Measurements from ENCODE around the gene FPGS. TPM values are rescaled to one million over a fixed set of nuclear protein-coding genes. Genes with fewer than 3 reads are reported as not detected.
A peak's percentile ranks its signal among the peaks of the same experiment; 100 is the strongest.
"Not testable (repeated sequence)": the region's sequence is repeated elsewhere in the genome, so short reads cannot be mapped to it uniquely, and the experiment has no call there.

FPGS gene
- total RNA-seq, 2 donors from 2014 or later = 43.9 to 47.0 TPM

GRCh38 chr9:127828262-127829031 lies 25.8 kb downstream of the FPGS start:
- Histone ChIP-seq H3K4me1 (peaks cover 0 to 72% of the 10 kb centered on the region in 2 donors), H3K36me3 (peaks cover 40% of the 10 kb centered on the region), H3K4me3 (peak overlapping the region; percentile 10 to 36), H3K27ac (peak overlapping the region; percentile 85 to 90), H3K27me3 (no peaks in the 10 kb centered on the region), H3K9me3 (no peaks in the 10 kb centered on the region)
- TF ChIP-seq CTCF (IDR thresholded peaks at IDR 0.05) = no peak
- DNase-seq (ENCODE audit: low spot score) = peak; percentile 97

DNA sequence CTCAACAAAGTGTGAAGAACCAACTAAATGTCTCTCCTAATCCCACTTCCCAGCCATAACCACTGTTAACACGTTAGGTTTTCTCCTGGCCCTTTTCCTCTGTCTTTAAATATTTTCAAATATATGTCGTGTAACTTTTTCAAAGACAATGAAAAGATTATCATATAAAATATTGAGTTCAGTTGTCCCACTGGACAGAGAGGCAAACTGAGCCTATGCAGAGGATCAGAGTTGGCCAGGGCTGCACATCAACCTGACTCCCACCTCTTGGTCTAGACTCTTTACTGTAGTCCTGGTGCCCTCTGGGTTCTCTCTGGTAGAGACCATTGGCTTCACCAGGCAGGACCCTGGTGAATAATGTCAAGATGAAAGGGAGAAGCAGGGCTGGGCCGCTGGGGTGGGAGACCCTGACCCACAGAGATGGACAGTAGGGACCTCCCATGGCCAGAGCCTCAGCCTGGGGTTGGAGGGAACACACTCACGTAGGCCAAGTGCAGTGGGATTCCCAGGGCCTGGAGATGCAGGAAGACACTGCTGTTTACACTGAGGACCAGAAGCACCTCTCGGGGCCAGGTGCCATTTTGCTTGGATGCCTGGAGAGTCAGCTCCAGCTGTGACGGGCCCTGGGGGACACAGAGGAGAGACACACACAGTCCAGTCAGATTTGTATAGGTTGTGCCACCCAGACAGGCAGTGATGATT lies 26.7 kb downstream of the FPGS start:
- no peak for DNase-seq (ENCODE audit: low spot score)
- TF ChIP-seq CTCF (IDR thresholded peaks at IDR 0.05) = no peak
- peak overlapping the region; percentile 85 to 90 for H3K27ac ChIP-seq
- no peaks in the 10 kb centered on the region for H3K9me3 ChIP-seq
- H3K4me1 ChIP-seq = peaks cover 0 to 79% of the 10 kb centered on the region in 2 donors
- no peak overlapping the region for H3K4me3 ChIP-seq
- H3K36me3 ChIP-seq = peaks cover 31% of the 10 kb centered on the region
- no peaks in the 10 kb centered on the region for H3K27me3 ChIP-seq

- peak overlapping the region; percentile 90 to 91 for H3K27ac ChIP-seq
- H3K36me3 ChIP-seq = peaks cover 5% of the 10 kb centered on the region
- TF ChIP-seq CTCF (IDR thresholded peaks at IDR 0.05) = no peak
- no peaks in the 10 kb centered on the region for H3K9me3 ChIP-seq
- no peaks in the 10 kb centered on the region for H3K27me3 ChIP-seq
- DNase-seq (ENCODE audit: low spot score) = no peak
- no peak overlapping the region for H3K4me3 ChIP-seq
- peaks cover 0 to 89% of the 10 kb centered on the region in 2 donors for H3K4me1 ChIP-seq
Measured at GRCh38 chr9:127832248-127832647, 29.6 kb downstream of the FPGS start.

GRCh38 chr9:127833555-127833954 lies 30.9 kb downstream of the FPGS start:
- TF ChIP-seq CTCF (IDR thresholded peaks at IDR 0.05) = no peak
- DNase-seq (ENCODE audit: low spot score) = no peak
- H3K27me3 ChIP-seq = no peaks in the 10 kb centered on the region
- peak overlapping the region; percentile 90 to 91 for H3K27ac ChIP-seq
- no peaks in the 10 kb centered on the region for H3K9me3 ChIP-seq
- H3K4me3 ChIP-seq = no peak overlapping the region
- H3K4me1 ChIP-seq = peaks cover 0 to 89% of the 10 kb centered on the region in 2 donors
- H3K36me3 ChIP-seq = no peaks in the 10 kb centered on the region

DNA sequence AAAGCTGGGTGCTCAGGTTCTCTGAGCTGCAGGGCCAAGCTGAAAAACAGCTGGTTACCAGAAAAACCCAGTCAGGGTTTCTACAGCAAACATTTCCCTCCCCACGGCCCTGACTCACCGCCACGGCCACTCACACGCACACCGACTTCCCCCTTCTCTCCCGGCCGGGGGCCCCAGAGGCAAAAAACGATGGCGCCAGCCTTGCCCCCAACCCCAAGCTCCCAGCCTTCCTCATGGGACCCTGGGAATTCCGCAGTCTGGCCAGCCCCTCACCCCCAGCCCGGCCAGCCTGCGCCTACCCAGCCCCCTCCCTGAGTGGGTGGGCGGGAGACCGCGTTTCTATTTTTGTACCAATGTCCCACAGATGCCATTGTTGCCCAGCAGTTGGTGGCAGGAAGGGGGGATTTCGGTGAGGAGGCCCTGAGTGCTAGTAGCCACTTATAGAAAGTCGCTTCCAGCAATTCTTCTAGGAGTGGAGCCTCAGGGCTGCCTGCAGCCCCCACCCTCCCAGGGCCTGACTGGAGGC lies 33.4 kb downstream of the FPGS start:
- H3K4me1 ChIP-seq = peaks cover 0 to 95% of the 10 kb centered on the region in 2 donors
- no peak for DNase-seq (ENCODE audit: low spot score)

DNA sequence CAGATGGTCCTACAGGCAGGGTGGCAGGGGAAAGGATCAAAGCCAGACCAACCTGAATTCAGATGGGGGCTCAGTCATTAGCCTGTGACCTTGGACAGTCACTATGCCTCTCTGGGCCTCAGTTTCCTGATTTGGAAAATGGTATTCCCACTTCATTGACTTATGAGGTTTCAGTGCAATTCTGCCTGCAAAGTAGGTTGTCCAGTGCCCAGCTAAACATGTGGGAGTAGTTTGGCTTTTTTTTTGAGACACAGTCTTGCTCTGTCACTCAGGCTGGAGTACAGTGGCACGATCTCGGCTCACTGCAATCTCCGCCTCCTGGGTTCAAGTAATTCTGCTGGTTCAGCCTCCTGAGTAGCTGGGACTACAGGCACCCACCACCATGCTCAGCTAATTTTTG lies 33.9 kb downstream of the FPGS start:
- not testable (repeated sequence) for H3K9me3 ChIP-seq; DNase-seq (ENCODE audit: low spot score); H3K27me3 ChIP-seq
- H3K36me3 ChIP-seq = peaks cover 16% of the 10 kb centered on the region
- peak overlapping the region; percentile 90 to 91 for H3K27ac ChIP-seq
- peaks cover 0 to 96% of the 10 kb centered on the region in 2 donors for H3K4me1 ChIP-seq
- H3K4me3 ChIP-seq = peak overlapping the region in 1 of 2 donors; percentile 26

More for the DNA sequence above, 33.4 kb downstream of the FPGS start:
- peak overlapping the region in 1 of 2 donors; percentile 26 for H3K4me3 ChIP-seq
- no peaks in the 10 kb centered on the region for H3K27me3 ChIP-seq
- H3K36me3 ChIP-seq = peaks cover 14% of the 10 kb centered on the region
- no peaks in the 10 kb centered on the region for H3K9me3 ChIP-seq
- H3K27ac ChIP-seq = peak overlapping the region; percentile 90 to 91
- TF ChIP-seq CTCF (IDR thresholded peaks at IDR 0.05) = no peak

All from right atrium auricular region (tissue), 2 donors.